Ramos (cell line): ENCODE data around the gene PSMB7.

Experiments used
- in situ Hi-C: fragments of 300-500 bp; cut with MboI; formaldehyde crosslinking; loops from one replicate; pipeline ENCODE4 v1.14.3; 2022; ENCODE audit warnings: low sequenced_read_pairs; ENCODE audit not compliant: unreplicated experiment

Gene PSMB7

DNA sequence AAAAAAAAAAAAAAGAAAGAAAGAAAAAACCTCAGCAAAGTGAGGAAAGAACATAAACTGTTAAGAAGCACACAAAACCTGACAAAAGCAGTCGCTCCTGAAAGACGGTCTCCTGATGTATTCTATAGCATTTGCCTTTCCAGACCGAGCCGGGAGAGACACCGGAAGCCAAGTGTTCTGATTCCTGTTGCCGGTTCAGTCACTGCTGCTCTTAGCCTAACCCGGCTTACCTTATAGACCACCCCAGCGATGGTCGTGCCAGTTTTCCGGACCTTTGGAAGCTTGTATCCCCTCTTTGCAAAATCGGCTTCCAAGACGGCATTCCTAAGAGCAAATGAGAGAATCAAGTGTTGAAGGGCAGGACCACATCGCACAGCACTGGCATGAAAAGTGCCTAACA is 630 bp downstream of the PSMB7 start:
- in situ Hi-C loops, result no loop called here

DNA sequence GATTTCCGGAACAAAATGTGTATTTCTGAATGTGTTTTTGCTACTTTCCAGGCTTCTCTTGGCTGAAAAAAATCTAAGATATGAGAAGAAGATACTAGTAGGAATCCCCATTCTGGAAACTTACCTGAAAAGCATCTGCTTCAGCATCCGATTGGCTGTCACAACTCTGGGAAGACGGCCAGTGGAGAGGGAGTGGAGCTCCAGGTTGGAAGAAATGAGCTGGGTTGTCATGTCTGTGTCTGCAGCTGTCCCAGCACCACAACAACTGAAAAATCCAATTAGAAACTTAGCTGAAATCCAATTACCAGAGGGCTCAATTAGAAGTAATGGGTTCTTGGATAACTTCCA is 3.0 kb downstream of the PSMB7 start:
- in situ Hi-C loops, result no loop called here

DNA sequence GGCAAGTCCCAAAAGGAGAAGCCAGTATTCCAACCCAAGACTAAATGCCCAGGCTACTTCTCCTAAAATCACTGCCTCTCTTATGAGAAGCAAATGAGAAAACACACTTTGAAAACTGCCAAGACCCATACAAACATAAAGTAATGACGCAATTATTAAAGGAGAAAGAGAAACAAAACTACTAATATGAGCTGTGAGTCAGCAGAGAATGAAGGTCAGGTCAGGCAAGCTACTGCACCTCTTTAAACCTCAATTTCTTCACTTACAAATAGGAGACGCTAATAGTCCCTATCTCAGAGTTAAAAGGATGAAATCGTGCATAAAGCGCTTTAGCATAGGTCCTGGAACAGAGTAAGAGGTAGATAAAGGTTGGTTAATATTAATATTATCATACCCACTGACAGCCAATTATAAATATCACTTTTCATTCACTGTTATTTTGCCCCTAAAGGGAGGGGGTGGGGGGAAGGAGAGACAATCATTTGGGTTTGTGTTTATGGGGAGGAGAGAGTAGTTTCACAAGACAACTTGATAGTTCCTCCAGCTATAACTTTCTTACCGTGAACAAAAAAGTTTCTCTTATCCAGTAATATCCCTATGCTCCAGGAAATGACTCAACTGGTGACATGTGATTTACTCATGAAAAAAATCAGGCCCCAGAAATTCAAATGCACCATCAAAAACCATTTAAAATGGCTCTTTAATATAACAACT is 3.6 kb downstream of the PSMB7 start:
- in situ Hi-C loops, result no loop called here

DNA sequence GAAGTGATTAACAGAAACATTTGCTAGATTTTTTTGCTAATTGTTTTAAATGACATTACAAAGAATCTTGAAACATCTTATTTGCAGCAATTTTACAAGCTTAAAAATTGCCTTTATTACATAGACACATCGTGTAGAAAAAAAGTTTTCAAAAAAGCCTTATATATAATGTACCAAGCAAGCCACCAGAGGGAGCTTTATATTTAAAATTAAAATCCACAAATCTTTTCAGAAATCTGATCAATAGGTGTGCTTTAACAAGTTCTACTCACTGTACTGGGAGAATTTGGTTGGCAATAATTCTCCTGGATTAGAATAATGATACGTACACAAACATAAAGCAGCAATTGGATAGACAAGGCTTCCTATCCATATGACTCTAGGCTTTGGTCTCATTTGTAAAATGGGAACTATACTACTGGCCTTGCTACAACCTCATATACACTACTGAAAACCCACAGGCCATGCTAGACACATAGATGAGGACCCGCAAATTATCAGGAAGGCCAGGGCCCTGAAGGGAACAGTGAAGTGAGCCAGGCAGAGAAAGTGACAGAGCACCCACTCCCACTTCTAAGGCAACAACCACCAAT is 4.8 kb downstream of the PSMB7 start:
- in situ Hi-C loops, result no loop called here

DNA sequence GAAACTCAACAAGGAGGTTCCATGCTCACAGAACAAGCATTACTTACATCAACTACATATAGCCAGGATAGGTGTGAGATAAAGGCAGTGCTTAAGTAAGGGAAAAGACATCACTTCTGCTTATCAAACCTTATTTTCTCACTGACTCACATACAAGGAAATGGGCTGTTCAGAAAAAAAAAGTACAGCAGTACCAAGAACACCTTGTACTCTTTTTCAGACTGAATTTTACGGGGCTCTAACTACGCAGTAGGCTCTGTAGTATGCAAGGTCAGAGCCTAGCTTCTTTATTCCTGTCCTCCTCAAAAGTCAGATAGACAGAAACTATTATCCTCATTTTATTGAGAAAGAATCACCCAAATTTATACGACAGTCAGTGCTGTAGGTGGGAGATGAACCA is 5.8 kb downstream of the PSMB7 start:
- in situ Hi-C loops, result no loop called here

DNA sequence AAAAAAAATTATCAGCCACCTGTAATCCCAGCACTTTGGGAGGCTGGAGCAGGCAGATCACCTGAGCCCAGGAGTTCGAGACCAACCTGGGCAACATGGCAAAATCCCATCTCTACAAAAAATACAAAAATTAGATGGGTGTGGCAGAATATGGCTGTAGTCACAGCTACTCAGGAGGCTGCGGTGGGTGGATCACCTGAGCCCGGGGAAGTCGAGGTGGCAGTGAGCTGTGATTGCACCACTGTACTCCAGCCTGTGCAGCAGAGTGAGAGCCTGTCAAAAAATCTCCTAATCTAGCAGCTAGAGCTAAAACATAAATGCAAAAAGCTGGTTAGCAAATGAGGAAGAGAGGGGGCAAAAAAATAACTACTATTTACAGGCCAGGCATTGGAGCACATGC is 12.0 kb downstream of the PSMB7 start:
- in situ Hi-C loops, result no loop called here

DNA sequence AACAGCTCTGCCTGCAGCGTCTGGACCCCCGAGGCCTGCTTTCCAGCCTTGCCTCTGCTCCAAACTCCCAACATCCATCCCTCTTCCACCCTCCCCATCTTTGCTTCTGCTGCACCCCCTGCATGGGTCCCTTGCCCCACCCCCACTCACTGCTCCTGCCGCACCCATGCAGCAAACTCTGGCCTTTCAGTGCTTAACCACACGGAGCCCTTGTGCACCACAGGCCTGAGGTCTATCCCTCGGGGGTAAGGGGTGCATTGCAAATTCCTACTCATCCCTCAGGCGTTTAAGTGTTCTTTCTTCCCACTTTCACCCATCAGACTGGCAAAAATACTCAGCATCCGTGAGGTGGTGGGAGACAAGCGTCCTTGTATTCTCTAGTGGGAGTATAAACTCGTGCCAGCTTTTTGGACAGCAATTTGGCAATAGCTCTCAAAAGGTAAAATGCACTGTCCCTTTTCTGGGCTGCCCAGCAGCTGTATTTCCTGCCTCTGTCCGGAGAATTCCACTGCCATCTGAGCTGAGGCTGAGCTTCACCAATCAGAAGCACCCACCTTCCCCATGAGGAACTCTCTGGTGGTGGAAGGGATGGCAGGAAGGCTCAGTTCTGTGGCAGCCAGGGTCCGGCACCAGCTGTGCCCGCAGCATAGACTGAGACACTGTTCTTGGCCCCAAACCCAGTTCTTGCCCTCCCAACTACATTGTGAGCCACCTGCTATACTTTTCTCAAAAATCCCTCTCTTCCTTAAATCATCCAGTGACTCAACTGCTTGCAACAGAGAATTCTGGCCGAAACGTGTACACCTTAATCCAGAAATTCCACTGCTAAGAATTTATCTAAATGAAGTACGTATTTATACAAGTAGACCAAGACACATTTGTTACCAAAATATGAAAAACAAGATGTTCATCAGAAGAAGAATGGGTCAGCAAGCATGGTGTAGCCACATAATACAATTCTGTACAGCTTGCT is 15.0 kb downstream of the PSMB7 start:
- in situ Hi-C loops, result no loop called here

DNA sequence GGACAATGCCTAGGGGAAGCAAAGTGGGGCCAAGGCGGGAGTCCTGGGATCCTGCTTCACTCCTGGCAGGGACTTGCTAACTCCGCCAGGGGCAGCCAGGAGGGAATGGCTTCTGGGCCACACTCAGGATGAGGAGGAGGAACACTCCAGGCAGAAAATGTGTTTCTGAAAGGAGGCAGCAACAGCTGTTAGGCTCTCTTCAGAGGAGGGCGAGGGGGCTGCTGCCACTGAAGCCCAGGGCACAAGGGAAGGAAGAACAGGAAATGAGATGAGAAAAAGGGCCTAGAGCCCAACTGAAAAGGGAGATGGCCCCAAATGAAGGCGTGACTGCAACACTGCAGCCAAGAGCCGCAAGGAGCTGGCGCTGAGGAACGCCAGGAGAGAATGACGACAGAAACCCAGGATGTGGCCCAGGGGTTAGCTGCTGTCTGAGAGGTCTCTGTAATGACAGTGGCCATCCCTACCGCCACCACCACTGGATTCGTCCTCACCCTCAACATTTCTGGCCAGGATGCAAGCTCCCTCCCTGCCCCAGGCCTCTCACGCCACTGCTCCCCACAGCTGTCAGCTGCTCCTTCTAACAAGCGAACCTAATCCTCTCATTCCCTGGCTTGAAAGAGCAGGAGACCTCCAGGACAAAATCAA is 15.8 kb downstream of the PSMB7 start:
- in situ Hi-C loops, result no loop called here

DNA sequence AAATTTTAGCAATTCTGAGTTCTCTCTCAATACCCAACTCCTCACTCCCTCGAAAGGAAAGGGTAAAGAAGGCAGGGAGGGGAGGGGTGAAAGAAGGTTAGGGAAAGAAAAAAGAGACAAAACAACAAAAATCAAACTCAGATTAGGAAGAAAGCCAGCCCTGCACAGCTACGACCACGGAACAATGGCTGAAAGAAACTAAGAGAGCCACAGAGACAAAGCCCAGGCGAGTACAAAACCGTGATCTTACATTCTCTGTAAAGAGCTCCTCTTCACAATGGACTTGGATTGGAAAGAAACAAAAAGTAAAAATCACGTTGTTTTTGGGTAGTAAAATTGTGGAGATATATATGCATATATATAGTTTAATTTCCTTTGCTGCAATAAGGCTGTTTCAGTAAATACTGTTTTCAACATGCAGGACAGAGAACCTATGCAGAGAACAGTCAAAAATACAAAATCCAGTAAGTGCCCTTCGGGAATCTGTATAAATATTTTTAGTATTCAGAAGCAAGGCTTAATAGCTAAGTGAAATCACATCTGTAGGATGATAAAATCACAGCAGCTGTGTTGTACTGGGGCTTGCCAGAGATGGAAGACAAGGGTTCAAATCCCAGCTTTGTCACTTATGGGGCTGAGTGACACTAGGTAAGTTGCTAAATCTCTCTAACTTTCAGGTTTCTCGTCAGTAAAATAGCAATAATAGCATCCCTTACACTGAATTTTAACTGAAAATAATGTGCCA is 16.9 kb downstream of the PSMB7 start:
- in situ Hi-C loops, result no loop called here

DNA sequence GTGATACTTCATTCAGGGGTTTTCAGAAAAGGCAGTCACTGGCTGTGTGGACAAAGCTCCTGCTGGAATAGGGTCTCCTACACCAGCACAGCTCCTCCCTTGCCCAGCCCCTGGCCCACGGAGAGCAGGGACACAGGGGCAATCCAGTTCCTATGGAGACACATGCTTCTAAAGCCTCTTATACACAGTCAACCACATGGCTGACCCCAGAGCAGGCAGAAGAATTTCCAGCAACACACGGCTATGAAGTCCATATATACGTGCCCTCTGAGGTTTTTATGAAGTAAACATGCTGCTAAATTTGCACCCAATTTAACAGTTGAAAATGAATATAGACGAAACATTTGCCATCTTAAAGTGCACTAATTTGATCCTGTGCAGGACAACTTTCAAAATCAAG is 19.4 kb downstream of the PSMB7 start:
- in situ Hi-C loops, result no loop called here

DNA sequence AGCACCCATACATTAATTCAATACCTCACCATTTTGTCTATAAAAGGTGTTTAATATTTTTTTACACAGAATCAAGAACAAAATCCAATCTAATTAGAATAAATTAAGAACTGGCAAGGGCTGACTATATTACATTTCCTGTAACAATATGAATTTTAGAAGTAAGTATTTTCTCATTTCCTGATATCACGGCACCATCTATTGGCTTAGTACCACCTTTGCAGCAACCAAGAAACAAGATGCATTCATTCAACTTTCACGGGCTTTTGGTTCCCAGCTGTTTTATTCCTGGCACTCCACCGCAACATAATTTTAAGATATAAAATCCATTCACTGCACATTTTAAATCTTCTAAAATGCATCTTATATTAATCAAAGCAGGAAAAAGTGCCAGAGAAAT is 20.6 kb downstream of the PSMB7 start:
- in situ Hi-C loops, result no loop called here

DNA sequence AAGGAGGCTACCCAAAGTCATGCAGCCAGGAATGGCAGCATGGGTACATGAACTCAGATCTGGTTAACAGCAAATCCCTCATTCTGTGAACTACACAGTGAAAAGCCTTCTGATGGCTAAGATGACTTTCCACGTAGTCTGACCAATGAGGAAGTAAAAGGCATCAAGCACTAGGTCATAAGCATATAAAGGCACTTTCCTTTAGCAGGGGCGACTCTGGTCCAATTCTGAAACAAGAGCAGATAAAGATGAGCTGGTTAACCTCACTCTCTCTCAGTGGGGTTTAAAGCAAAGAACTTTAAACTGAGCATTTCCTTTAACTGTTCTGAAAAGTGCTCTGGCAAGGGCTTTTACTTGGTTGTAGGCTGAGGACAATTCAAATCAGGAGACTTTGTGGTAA is 21.1 kb downstream of the PSMB7 start:
- in situ Hi-C loops, result no loop called here

DNA sequence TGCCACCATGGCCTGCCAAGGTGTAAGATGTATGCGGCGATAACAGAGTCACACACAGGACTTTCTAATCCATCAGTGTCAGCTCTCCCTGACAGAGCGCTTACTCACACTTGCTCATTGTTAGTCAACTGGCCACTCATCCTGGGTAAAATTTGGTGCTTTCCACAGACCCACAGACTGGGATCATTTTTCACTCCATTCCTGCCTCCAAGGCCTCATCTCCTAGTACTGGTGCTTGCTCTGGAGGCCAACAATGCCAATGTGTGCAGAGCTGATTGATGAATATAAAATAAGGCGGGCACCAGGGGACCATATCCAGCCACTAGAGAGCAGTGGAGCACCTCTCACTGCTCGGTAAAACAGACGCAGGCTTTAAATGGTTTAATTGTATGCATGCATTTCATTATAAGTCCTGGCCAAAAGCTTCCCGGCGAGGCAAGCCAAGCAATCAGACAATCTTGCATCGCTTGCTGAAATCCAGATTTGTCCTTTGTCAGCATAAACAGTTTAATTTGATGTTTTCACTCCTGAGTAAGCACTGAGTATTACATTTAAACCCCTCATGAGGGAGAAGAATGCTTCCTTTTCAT is 22.3 kb downstream of the PSMB7 start:
- in situ Hi-C loops, result no loop called here

DNA sequence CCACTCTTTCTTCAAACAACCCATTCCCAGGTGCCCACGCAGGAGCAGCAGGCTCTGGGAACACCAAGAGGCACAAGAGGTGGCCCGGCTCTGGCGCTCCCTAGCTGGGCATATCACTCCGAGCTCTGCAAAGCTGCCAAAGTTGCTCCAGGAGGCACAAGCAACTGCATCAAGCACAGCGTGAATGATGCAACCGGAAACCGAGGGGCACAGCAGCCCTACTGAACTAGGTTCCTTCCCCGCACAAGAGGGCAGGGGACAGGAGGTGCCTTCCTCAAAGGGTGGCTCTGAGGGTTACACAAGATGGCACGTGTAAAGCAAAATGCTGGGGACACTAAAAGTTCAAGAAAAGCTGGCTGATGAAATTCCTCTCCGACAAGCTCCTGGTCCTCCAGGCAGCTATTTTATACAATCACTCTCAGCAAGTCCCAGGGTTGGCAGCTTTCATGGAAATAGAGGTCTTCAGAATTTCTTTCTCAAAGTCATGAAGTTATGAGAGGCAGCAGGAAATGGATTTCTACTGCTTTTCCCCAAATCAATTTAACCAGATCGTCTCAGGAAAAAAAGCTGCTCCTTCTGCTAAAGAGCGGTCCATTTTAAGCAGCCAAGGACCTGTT is 22.9 kb downstream of the PSMB7 start:
- in situ Hi-C loops, result no loop called here

DNA sequence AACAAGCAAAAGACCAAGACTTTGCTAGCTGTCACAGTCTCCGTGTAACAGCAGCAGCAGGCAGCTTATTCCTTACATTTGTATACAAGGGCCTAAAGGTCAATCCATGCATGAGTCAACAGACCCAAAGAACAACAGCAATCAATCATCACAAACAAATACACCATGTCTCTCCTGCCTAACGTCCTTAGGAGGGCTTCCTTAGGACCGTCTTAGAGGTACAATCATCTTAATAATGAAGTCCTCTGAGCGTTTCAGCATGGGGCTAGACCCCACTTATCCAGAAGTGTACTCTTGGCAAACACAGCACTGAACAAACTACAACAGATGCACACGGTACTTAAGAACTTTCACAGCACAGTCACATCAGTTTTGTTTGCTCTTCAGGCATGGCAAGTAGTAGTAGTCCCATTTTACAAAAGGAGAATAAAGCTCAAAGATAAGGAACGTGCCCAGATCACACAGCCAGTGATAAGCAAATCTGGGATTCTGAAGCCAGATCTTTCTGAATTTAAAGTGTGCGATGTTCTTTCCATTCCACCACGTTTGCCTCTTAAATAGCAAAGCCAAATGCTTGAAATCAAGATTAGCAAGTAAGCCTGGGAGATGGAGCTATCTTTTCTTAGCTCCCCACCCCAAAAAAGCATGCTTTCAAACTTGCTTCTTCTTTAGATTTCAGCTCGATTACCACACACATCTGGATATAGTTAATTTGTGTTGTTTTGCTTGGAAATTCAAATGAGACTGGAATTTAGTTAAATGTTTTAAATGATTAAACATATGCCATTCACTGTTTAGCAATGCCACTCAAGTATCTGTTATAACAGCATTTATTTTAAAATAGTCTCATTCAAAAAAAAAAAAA is 24.2 kb downstream of the PSMB7 start:
- in situ Hi-C loops, result no loop called here

DNA sequence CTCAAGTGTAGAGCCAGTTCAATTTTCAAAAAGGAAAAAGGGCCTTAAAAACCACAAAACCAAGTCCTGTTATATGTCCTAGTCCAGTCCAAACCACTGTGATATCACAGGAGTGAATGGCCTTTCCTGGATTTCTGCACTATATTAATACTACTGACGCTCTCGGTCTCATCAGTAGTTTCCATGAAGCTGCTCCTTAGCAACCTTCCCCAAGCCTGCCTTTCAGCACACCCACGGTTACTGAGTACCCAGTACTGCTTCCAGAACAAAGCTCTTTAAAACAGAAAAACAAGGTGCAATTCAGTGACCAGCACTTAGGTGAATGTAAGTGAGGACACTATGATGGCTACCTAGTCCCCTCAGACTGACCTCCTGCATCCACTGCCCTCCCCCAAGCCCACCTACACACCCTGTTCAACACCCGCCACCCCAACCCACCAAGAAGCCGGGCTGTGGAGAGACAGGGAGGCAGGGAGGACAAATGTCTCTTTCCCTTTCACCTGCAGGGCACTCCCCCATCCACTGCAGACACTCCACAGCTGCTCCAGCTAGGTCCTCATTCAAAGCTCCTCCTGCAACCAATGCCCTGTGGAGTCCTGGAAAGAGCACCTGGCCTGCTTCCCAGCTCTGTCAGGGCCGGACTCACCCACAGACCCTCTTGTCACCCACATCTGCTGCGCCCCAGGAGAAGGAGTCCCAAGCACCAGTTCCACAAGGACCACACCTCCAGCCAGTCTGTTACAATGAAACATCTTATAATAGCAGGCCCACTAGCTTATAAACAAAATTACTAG is 25.9 kb downstream of the PSMB7 start:
- in situ Hi-C loops, result no loop called here

DNA sequence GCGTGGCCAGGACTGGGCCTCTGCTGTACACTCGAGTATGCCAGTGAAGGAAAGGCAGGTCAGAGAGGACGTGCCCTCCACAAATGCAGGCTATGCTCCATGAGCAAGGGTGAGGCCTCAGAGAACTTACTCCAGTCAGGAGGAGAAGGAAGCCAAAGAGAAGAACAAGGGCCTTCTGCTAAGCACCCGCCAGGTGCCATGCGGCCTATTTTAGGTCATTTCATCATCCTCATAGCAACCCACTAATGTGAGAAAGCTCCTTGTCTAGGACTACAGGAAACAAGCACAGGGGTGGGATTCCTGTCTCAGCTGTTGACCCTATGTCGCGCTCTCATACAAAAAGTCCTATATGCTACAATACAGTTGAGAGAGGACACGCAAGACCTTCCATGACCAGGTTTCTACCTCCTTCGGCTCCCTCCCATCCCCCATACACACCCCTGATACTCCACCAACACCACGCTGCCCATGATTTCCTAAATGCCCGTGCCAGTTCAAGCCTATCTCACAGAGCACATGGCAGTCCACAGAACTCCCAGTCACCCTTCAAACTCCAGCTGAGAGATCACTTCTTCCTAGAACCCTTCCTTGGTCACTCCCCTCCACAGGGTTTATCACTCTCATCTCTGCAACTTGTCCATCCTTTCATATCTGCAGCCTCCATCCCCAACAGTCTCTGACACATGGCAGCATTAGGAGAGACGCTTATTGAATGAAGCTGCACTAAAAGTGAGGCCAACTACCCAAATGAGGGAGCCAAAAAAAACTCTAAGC is 26.8 kb downstream of the PSMB7 start:
- in situ Hi-C loops, result no loop called here
